Tibial nerve (tissue), 4 donors: ENCODE measurements around the gene C1orf216. TPM values are rescaled to one million over a fixed set of nuclear protein-coding genes. Genes with fewer than 3 reads are reported as not detected.

Experiments used
- DNase-seq, 2 donors: peaks; one replicate each; pipeline ENCODE4 v3.0.0-alpha.2; 2019; ENCODE audit warnings: low spot score in 2 of 2
- H3K27ac ChIP-seq, 4 donors: fragments of 200-600 bp; sonication (generic) in 3 of 4; one replicate each; pipeline ENCODE4 v1.5.1; 2017 to 2019; ENCODE audit warnings: mild to moderate bottlenecking in 1 of 4
- H3K27me3 ChIP-seq, 2 donors: fragments of 200-600 bp; sonication (generic) in 1 of 2; one replicate each; pipeline versions ENCODE4 v1.5.1 to v1.6.0; 2017 to 2019
- H3K36me3 ChIP-seq, 3 donors: fragments of 200-600 bp; sonication (generic); one replicate each; pipeline ENCODE4 v1.5.1; 2018 to 2019
- H3K4me1 ChIP-seq, 4 donors: fragments of 200-600 bp; sonication (generic) in 3 of 4; one replicate each; pipeline ENCODE4 v1.5.1; 2017 to 2019
- H3K4me3 ChIP-seq, 4 donors: fragments of 200-600 bp; sonication (generic) in 3 of 4; one replicate each; pipeline ENCODE4 v1.5.1; 2017 to 2019; ENCODE audit warnings: mild to moderate bottlenecking in 1 of 4, moderate library complexity in 1 of 4
- H3K9me3 ChIP-seq, 4 donors: fragments of 200-600 bp; sonication (generic) in 3 of 4; one replicate each; pipeline ENCODE4 v1.5.1; 2017 to 2019
- CTCF ChIP-seq, 5 experiments: fragments of 200-600 bp in 3 of 5; fragments of 450-650 bp in 2 of 5; sonication (generic) in 3 of 5; IDR thresholded peaks; one replicate each; pipeline ENCODE4 v1.5.1; 2016 to 2019; ENCODE audit warnings: antibody characterized with exemption in 5 of 5, mild to moderate bottlenecking in 3 of 5, moderate library complexity in 2 of 5
- EP300 ChIP-seq, 2 donors: sonication (generic); formaldehyde crosslinking; IDR thresholded peaks; one replicate each; pipeline ENCODE4 v1.6.1; 2017; ENCODE audit warnings: antibody characterized with exemption in 2 of 2, mild to moderate bottlenecking in 1 of 2
- POLR2A ChIP-seq, 2 donors: fragments of 450-650 bp; IDR thresholded peaks; one replicate each; pipeline ENCODE4 v1.6.1; 2017; ENCODE audit warnings: antibody characterized with exemption in 2 of 2, mild to moderate bottlenecking in 2 of 2, moderate library complexity in 2 of 2
- WGBS, 2 donors: methylation state at CpG; one replicate each; pipeline ENCODE4 v1.1.5; 2018; 5-methylcytosine and 5-hydroxymethylcytosine counted together
- total RNA-seq, 4 donors: library from RNA; depleted of rRNA; stranded (reverse); fragments of >200 nt; gene quantifications; one replicate each; pipeline ENCODE4 v1.1.0, GENCODE V29; 2016

The C1orf216 gene, protein sequence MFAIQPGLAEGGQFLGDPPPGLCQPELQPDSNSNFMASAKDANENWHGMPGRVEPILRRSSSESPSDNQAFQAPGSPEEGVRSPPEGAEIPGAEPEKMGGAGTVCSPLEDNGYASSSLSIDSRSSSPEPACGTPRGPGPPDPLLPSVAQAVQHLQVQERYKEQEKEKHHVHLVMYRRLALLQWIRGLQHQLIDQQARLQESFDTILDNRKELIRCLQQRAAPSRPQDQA
- total RNA-seq = 10 to 100 TPM; 23.4 to 28.3 (median 26.8) TPM

GRCh38 chr1:35718492-35719336 lies at the start of gene C1orf216:
Gene C1orf216, minus strand, starts transcription at chr1:35718884. Its CDS starts 2,563 bp downstream, at chr1:35716321.
- peak within 1 kb of the TSS; percentile 78 to 91 (median 90) for H3K27ac ChIP-seq
- peaks cover 0 to 34% (median 12%) of the 10 kb centered on the region in 4 donors for H3K4me1 ChIP-seq
- H3K9me3 ChIP-seq = no peaks in the 10 kb centered on the region
- WGBS, 2 donors = 0 to 1% methylated on average over 32 to 52 of the region's 76 CpGs
- TF ChIP-seq EP300 (IDR thresholded peaks at IDR 0.05) (peak in 1 of 2 donors; percentile 55), POLR2A (IDR thresholded peaks at IDR 0.05) (peak in 1 of 2 donors; percentile 66), CTCF (IDR thresholded peaks at IDR 0.05) (peak in 1 of 5 experiments; percentile 20)
- peak within 1 kb of the TSS; percentile 66 to 75 (median 71) for H3K4me3 ChIP-seq
- no peaks in the 10 kb centered on the region for H3K27me3 ChIP-seq
- peak; percentile 23 to 27 for DNase-seq
- H3K36me3 ChIP-seq = peaks cover 0 to 24% (median 0%) of the 10 kb centered on the region in 3 donors

- Histone ChIP-seq H3K9me3 (no peaks in the 10 kb centered on the region), H3K36me3 (no peaks in the 10 kb centered on the region), H3K4me1 (peaks cover 0 to 8% (median 0%) of the 10 kb centered on the region in 4 donors), H3K27ac (no peak overlapping the region), H3K4me3 (no peak overlapping the region), H3K27me3 (no peaks in the 10 kb centered on the region)
- DNase-seq = no peak
- WGBS, 2 donors = 87 to 90% methylated on average over 3 of the region's 3 CpGs
- TF ChIP-seq EP300 (IDR thresholded peaks at IDR 0.05) = no peak
- no peak for TF ChIP-seq POLR2A (IDR thresholded peaks at IDR 0.05)
- no peak for TF ChIP-seq CTCF (IDR thresholded peaks at IDR 0.05)
Measured at GRCh38 chr1:35764283-35764682, 45.6 kb upstream of the C1orf216 start.

GRCh38 chr1:35763201-35763600 lies 44.5 kb upstream of the C1orf216 start:
- Histone ChIP-seq H3K36me3 (no peaks in the 10 kb centered on the region), H3K4me1 (no peaks in the 10 kb centered on the region), H3K27ac (no peak overlapping the region), H3K9me3 (no peaks in the 10 kb centered on the region), H3K27me3 (no peaks in the 10 kb centered on the region), H3K4me3 (no peak overlapping the region)
- no peak for DNase-seq
- TF ChIP-seq POLR2A (IDR thresholded peaks at IDR 0.05) = no peak
- no peak for TF ChIP-seq CTCF (IDR thresholded peaks at IDR 0.05)

DNA sequence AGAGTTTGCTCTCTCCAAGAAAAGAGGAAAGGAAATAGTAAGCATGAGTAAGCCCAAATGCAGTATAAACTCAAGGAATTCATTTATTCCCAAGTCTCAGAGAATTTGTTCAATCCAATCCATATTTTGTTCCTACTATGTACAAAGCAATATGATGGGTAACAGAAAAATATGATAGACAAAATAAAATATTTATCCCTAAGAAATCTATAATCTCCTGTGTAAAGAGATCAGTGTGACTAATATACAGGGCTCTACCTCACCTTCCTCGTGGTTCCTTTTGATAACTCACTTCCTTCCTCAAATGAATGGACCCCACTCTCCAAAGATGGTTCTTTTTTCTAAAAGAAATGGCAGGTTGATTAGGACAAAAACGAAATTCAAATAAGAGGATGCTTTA lies 43.5 kb upstream of the C1orf216 start:
- Histone ChIP-seq H3K36me3 (no peaks in the 10 kb centered on the region), H3K4me3 (no peak overlapping the region), H3K4me1 (no peaks in the 10 kb centered on the region), H3K27me3 (no peaks in the 10 kb centered on the region), H3K27ac (no peak overlapping the region), H3K9me3 (no peaks in the 10 kb centered on the region)
- no peak for DNase-seq
- 68 to 81% methylated on average over 2 of the region's 2 CpGs for WGBS, 2 donors
- TF ChIP-seq POLR2A (IDR thresholded peaks at IDR 0.05) = no peak

DNA sequence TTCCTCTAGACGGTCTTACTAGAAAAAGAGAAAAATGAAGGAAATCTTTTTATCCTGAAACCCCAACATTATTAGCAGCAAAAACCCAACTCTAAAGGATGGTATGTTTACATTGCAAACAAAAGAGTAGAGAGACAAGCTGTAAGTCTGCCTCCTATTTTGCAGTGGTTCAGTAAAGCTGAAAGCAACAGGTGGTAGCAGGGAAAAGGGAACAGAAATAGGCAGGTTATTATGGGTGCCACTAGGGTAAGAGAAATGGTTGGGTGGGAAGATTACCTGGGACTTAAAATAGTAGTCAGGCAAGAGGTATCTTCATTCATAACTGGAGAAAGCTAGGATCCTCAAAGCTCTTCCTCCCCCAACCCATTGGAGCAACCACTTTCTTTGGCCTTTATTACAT lies 37.4 kb upstream of the C1orf216 start:
- WGBS, 2 donors = 89 to 91% methylated on average over 1 of the region's 1 CpG
- no peak for DNase-seq
- no peaks in the 10 kb centered on the region for H3K9me3 ChIP-seq
- no peaks in the 10 kb centered on the region for H3K4me1 ChIP-seq
- TF ChIP-seq POLR2A (IDR thresholded peaks at IDR 0.05) (no peak), CTCF (IDR thresholded peaks at IDR 0.05) (no peak), EP300 (IDR thresholded peaks at IDR 0.05) (no peak)
- no peak overlapping the region for H3K27ac ChIP-seq
- no peaks in the 10 kb centered on the region for H3K36me3 ChIP-seq
- H3K27me3 ChIP-seq = no peaks in the 10 kb centered on the region
- H3K4me3 ChIP-seq = no peak overlapping the region
